ENCODE data around the gene ST6GAL1. TPM values are rescaled to one million over a fixed set of nuclear protein-coding genes. Genes with fewer than 3 reads are reported as not detected.
A peak's percentile ranks its signal among the peaks of the same experiment; 100 is the strongest.

Gene ST6GAL1
- total RNA-seq, 4 donors from 2014 or later = 32.6 to 107 (median 57.1) TPM

- H3K36me3 ChIP-seq = no peaks in the 10 kb centered on the region
- H3K27me3 ChIP-seq = no peaks in the 10 kb centered on the region
- H3K4me3 ChIP-seq = no peak overlapping the region
- no peaks in the 10 kb centered on the region for H3K9me3 ChIP-seq
- H3K4me1 ChIP-seq = no peaks in the 10 kb centered on the region
- DNase-seq = no peak
- intact Hi-C loops (cut with DNase I; ENCODE audit: low total_unique reads) = no loop called here
- TF ChIP-seq CTCF (IDR thresholded peaks at IDR 0.05) = no peak
- no peak for TF ChIP-seq POLR2A (IDR thresholded peaks at IDR 0.05)
- H3K27ac ChIP-seq = peak overlapping the region in 1 of 2 donors; percentile 16
These were observed 111.3 kb downstream of the ST6GAL1 start for GRCh38 chr3:187041362-187042307.

GRCh38 chr3:187042346-187042745 lies 112.0 kb downstream of the ST6GAL1 start:
- intact Hi-C loops (cut with DNase I; ENCODE audit: low total_unique reads) = no loop called here
- no peak for DNase-seq
- Histone ChIP-seq H3K27me3 (no peaks in the 10 kb centered on the region), H3K27ac (no peak overlapping the region), H3K9me3 (no peaks in the 10 kb centered on the region), H3K4me3 (no peak overlapping the region), H3K4me1 (no peaks in the 10 kb centered on the region), H3K36me3 (no peaks in the 10 kb centered on the region)
- TF ChIP-seq POLR2A (IDR thresholded peaks at IDR 0.05) (no peak), CTCF (IDR thresholded peaks at IDR 0.05) (no peak)

- TF ChIP-seq POLR2A (IDR thresholded peaks at IDR 0.05) = no peak
- TF ChIP-seq CTCF (IDR thresholded peaks at IDR 0.05) = no peak
- Histone ChIP-seq H3K36me3 (no peaks in the 10 kb centered on the region), H3K27ac (no peak overlapping the region), H3K4me3 (no peak overlapping the region), H3K9me3 (no peaks in the 10 kb centered on the region), H3K27me3 (no peaks in the 10 kb centered on the region), H3K4me1 (no peaks in the 10 kb centered on the region)
- intact Hi-C loops (cut with DNase I; ENCODE audit: low total_unique reads) = no loop called here
- no peak for DNase-seq
These were observed 112.6 kb downstream of the ST6GAL1 start for GRCh38 chr3:187042874-187043458.

- Histone ChIP-seq H3K36me3 (no peaks in the 10 kb centered on the region), H3K27ac (no peak overlapping the region), H3K9me3 (no peaks in the 10 kb centered on the region), H3K27me3 (no peaks in the 10 kb centered on the region), H3K4me3 (no peak overlapping the region), H3K4me1 (no peaks in the 10 kb centered on the region)
- intact Hi-C loops (cut with DNase I; ENCODE audit: low total_unique reads) = no loop called here
- TF ChIP-seq CTCF (IDR thresholded peaks at IDR 0.05) (no peak), POLR2A (IDR thresholded peaks at IDR 0.05) (no peak)
- no peak for DNase-seq
These were observed 113.9 kb downstream of the ST6GAL1 start for GRCh38 chr3:187044206-187044605.

Measured in uterus (tissue), 4 donors.